ENCODE measurements around the gene CPPED1. TPM values are rescaled to one million over a fixed set of nuclear protein-coding genes. Genes with fewer than 3 reads are reported as not detected.

Gene CPPED1
- total and polyA plus RNA-seq, 2 experiments from 2014 or later = 6.2 to 7.3 TPM

DNA sequence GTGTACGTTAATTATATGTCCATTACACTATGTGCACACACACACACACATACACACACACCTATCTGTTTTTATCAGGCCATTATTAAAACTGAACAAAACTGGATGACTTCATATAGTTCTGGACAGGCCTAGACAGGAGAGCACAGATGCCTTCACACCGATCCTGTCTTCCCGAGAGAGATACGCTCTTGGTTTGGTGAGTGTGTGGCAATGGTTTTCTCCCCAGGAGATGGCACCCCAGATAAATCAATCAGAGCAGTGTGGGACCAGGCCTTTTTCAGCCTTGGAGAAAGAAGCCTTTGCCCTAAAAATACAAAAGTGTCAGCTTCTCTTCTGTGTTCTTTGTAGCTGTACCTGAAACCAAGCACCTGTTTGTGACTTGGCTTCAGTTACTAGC is 83.7 kb downstream of the CPPED1 start:
- DNase-seq (ENCODE audit: low spot score) = no peak
- Histone ChIP-seq H3K36me3 (ENCODE audit: insufficient read depth) (no peaks in the 10 kb centered on the region), H3F3A (replicated peaks; ENCODE audit: low read depth) (no peaks in the 10 kb centered on the region), H2AFZ (no peak overlapping the region), H3K79me2 (replicated peaks; ENCODE audit: insufficient read depth) (no peaks in the 10 kb centered on the region), H3K9me2 (ENCODE audit: insufficient read depth) (no peaks in the 10 kb centered on the region), H3K27ac (ENCODE audit: low read depth) (no peak overlapping the region), H3K4me3 (no peak overlapping the region), H3K4me2 (no peak overlapping the region), H3K4me1 (ENCODE audit: insufficient read depth) (no peaks in the 10 kb centered on the region), H4K20me1 (replicated peaks; ENCODE audit: insufficient read depth) (no peaks in the 10 kb centered on the region), H3K27me3 (ENCODE audit: insufficient read depth) (no peaks in the 10 kb centered on the region)
- Mint-ChIP-seq H3K9me3 (peaks cover 1% of the 10 kb centered on the region; the same call in 1 of the 3 replicates), H3K27me3 (ENCODE audit: insufficient read depth, low read depth, poor library complexity) (peaks cover 5% of the 10 kb centered on the region), H3K36me3 (ENCODE audit: low read depth) (no peaks in the 10 kb centered on the region), H3K27ac (no peak overlapping the region), H3K4me3 (no peak overlapping the region), H3K4me1 (peaks cover 4% of the 10 kb centered on the region; the same call in 1 of the 3 replicates)
- ATAC-seq = no peak
- TF ChIP-seq, protein P1, sequence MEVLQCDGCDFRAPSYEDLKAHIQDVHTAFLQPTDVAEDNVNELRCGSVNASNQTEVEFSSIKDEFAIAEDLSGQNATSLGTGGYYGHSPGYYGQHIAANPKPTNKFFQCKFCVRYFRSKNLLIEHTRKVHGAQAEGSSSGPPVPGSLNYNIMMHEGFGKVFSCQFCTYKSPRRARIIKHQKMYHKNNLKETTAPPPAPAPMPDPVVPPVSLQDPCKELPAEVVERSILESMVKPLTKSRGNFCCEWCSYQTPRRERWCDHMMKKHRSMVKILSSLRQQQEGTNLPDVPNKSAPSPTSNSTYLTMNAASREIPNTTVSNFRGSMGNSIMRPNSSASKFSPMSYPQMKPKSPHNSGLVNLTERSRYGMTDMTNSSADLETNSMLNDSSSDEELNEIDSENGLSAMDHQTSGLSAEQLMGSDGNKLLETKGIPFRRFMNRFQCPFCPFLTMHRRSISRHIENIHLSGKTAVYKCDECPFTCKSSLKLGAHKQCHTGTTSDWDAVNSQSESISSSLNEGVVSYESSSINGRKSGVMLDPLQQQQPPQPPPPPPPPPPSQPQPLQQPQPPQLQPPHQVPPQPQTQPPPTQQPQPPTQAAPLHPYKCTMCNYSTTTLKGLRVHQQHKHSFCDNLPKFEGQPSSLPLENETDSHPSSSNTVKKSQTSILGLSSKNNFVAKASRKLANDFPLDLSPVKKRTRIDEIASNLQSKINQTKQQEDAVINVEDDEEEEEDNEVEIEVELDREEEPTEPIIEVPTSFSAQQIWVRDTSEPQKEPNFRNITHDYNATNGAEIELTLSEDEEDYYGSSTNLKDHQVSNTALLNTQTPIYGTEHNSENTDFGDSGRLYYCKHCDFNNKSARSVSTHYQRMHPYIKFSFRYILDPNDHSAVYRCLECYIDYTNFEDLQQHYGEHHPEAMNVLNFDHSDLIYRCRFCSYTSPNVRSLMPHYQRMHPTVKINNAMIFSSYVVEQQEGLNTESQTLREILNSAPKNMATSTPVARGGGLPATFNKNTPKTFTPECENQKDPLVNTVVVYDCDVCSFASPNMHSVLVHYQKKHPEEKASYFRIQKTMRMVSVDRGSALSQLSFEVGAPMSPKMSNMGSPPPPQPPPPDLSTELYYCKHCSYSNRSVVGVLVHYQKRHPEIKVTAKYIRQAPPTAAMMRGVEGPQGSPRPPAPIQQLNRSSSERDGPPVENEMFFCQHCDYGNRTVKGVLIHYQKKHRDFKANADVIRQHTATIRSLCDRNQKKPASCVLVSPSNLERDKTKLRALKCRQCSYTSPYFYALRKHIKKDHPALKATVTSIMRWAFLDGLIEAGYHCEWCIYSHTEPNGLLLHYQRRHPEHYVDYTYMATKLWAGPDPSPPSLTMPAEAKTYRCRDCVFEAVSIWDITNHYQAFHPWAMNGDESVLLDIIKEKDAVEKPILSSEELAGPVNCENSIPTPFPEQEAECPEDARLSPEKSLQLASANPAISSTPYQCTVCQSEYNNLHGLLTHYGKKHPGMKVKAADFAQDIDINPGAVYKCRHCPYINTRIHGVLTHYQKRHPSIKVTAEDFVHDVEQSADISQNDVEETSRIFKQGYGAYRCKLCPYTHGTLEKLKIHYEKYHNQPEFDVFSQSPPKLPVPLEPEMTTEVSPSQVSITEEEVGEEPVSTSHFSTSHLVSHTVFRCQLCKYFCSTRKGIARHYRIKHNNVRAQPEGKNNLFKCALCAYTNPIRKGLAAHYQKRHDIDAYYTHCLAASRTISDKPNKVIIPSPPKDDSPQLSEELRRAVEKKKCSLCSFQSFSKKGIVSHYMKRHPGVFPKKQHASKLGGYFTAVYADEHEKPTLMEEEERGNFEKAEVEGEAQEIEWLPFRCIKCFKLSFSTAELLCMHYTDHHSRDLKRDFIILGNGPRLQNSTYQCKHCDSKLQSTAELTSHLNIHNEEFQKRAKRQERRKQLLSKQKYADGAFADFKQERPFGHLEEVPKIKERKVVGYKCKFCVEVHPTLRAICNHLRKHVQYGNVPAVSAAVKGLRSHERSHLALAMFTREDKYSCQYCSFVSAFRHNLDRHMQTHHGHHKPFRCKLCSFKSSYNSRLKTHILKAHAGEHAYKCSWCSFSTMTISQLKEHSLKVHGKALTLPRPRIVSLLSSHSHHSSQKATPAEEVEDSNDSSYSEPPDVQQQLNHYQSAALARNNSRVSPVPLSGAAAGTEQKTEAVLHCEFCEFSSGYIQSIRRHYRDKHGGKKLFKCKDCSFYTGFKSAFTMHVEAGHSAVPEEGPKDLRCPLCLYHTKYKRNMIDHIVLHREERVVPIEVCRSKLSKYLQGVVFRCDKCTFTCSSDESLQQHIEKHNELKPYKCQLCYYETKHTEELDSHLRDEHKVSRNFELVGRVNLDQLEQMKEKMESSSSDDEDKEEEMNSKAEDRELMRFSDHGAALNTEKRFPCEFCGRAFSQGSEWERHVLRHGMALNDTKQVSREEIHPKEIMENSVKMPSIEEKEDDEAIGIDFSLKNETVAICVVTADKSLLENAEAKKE (CRISPR knock-in tag; IDR thresholded peaks at IDR 0.05) = no peak
- TF ChIP-seq JUNB (IDR thresholded peaks at IDR 0.05; ENCODE audit: unreplicated experiment) = no peak
- no peak for TF ChIP-seq POLR2AphosphoS5 (IDR thresholded peaks at IDR 0.05; ENCODE audit: low read depth)

DNA sequence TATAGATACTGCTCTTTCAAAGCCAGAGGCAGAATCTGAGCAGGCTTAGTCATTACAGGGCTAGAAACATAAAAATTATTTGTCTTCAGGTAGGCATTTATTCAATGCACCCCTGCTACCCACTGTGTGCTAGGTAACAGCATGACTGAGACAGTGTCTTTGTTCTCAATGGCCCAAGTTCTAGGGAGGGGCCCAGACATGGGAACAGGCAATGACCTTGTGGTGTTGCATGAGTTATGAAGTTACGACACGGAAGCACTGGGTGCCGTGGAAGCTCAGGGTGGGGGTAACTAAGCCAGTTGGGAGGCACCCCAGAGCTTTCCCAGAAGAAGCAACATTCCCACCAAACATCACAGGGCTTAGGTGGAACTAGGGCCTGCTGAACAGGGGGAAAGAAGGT is 87.0 kb downstream of the CPPED1 start:
- DNase-seq (ENCODE audit: low spot score) (no peak), ATAC-seq (no peak)
- Mint-ChIP-seq H3K4me1 (no peaks in the 10 kb centered on the region), H3K27me3 (ENCODE audit: insufficient read depth, low read depth, poor library complexity) (no peaks in the 10 kb centered on the region), H3K36me3 (ENCODE audit: low read depth) (no peaks in the 10 kb centered on the region), H3K9me3 (peaks cover 4% of the 10 kb centered on the region; the same call in 1 of the 3 replicates), H3K27ac (no peak overlapping the region), H3K4me3 (no peak overlapping the region)
- Histone ChIP-seq H3K4me2 (no peak overlapping the region), H3K79me2 (replicated peaks; ENCODE audit: insufficient read depth) (no peaks in the 10 kb centered on the region), H3K4me3 (no peak overlapping the region), H3K36me3 (ENCODE audit: insufficient read depth) (no peaks in the 10 kb centered on the region), H3K4me1 (ENCODE audit: insufficient read depth) (no peaks in the 10 kb centered on the region), H2AFZ (no peak overlapping the region), H4K20me1 (replicated peaks; ENCODE audit: insufficient read depth) (no peaks in the 10 kb centered on the region), H3K9me2 (ENCODE audit: insufficient read depth) (no peaks in the 10 kb centered on the region), H3K27me3 (ENCODE audit: insufficient read depth) (no peaks in the 10 kb centered on the region), H3K27ac (ENCODE audit: low read depth) (no peak overlapping the region), H3F3A (replicated peaks; ENCODE audit: low read depth) (no peaks in the 10 kb centered on the region)
- no peak for TF ChIP-seq EZH2phosphoT487 (IDR thresholded peaks at IDR 0.05; ENCODE audit: unreplicated experiment)
- TF ChIP-seq ZNF331 (CRISPR knock-in tag; IDR thresholded peaks at IDR 0.05; ENCODE audit: low read depth) = no peak
- TF ChIP-seq CREB1 (CRISPR knock-in tag; IDR thresholded peaks at IDR 0.05; ENCODE audit: low read depth) = no peak
- TF ChIP-seq NANOG (IDR thresholded peaks at IDR 0.05; ENCODE audit: borderline replicate concordance) = no peak
- TF ChIP-seq, protein P2, sequence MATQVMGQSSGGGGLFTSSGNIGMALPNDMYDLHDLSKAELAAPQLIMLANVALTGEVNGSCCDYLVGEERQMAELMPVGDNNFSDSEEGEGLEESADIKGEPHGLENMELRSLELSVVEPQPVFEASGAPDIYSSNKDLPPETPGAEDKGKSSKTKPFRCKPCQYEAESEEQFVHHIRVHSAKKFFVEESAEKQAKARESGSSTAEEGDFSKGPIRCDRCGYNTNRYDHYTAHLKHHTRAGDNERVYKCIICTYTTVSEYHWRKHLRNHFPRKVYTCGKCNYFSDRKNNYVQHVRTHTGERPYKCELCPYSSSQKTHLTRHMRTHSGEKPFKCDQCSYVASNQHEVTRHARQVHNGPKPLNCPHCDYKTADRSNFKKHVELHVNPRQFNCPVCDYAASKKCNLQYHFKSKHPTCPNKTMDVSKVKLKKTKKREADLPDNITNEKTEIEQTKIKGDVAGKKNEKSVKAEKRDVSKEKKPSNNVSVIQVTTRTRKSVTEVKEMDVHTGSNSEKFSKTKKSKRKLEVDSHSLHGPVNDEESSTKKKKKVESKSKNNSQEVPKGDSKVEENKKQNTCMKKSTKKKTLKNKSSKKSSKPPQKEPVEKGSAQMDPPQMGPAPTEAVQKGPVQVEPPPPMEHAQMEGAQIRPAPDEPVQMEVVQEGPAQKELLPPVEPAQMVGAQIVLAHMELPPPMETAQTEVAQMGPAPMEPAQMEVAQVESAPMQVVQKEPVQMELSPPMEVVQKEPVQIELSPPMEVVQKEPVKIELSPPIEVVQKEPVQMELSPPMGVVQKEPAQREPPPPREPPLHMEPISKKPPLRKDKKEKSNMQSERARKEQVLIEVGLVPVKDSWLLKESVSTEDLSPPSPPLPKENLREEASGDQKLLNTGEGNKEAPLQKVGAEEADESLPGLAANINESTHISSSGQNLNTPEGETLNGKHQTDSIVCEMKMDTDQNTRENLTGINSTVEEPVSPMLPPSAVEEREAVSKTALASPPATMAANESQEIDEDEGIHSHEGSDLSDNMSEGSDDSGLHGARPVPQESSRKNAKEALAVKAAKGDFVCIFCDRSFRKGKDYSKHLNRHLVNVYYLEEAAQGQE (IDR thresholded peaks at IDR 0.05; ENCODE audit: unreplicated experiment) = no peak
- TF ChIP-seq EZH2 (IDR thresholded peaks at IDR 0.05; ENCODE audit: low read depth, unreplicated experiment) = no peak
- no peak for TF ChIP-seq ZNF114 (CRISPR knock-in tag; IDR thresholded peaks at IDR 0.05)

Data from GM23338 (cell line).